K562 (cell line): ENCODE results near the gene SLC35D2. TPM values are rescaled to one million over a fixed set of nuclear protein-coding genes. Genes with fewer than 3 reads are reported as not detected.

Source experiments
- ATAC-seq: fragments of 200-7000 bp; cut with Tn5 transposase; 3 replicates; pipeline ENCODE4 v1.9.1; 2020; ENCODE audit warnings: moderate library complexity
- BruUV-seq: library from RNA; stranded (reverse); fragments of 400-500 nt; replicated peaks from 2 replicates; lab custom pipeline; 2021; lab: Mats Ljungman, UMichigan
- CTCF ChIA-PET: fragments of 300-600 bp; formaldehyde crosslinking; extraction: SDS; loops from one replicate; lab custom pipeline; 2021; ENCODE audit warnings: low intra/inter-chr PET ratio; lab: Yijun Ruan, JAX
- POLR2A ChIA-PET: fragments of 300-600, 350-650 bp; sonication (Branson Sonifier 250); formaldehyde crosslinking; extraction: SDS; loops from one replicate; lab custom pipeline; 2021; ENCODE audit warnings: antibody characterized with exemption, inconsistent platforms; lab: Yijun Ruan, JAX
- DNase-seq, 4 experiments: peaks; one replicate each; pipeline versions ENCODE4 v3.0.0 to v3.0.0-alpha.2; 2011 to 2018; ENCODE audit warnings: low spot score in 3 of 4, mixed read lengths in 3 of 4; ENCODE audit errors: extremely low read depth in 1 of 4
- FAIRE-seq: peaks from 2 replicates; lab custom pipeline; 2011; peaks lifted over from hg19 to GRCh38; lab: Jason Lieb, UNC
- H2AFZ ChIP-seq: 2 replicates; pipeline ENCODE4 v1.6.0; 2011; ENCODE audit warnings: low read depth, low read length, control low read depth, inconsistent platforms
- H3K27ac ChIP-seq: fragments of 200-600 bp; 3 replicates; pipeline ENCODE4 v1.8.0; 2011; ENCODE audit warnings: low read depth, mild to moderate bottlenecking, control low read depth, inconsistent platforms, low read length, moderate library complexity, mixed read lengths; ENCODE audit errors: extremely low read depth
- H3K27me3 ChIP-seq, 2 experiments: fragments of 300-600 bp in 1 of 2; 2 replicates in 1 of 2; 3 replicates in 1 of 2; pipeline versions ENCODE4 v1.6.0 to v1.8.0; 2011; ENCODE audit warnings: inconsistent platforms in 2 of 2, low read length in 2 of 2, mild to moderate bottlenecking in 1 of 2, mixed read lengths in 1 of 2, moderate library complexity in 1 of 2; ENCODE audit not compliant: control insufficient read depth in 2 of 2, insufficient read depth in 2 of 2
- H3K36me3 ChIP-seq: fragments of 300-600 bp; 3 replicates; pipeline ENCODE4 v1.8.0; 2011; ENCODE audit warnings: mild to moderate bottlenecking, low read length, inconsistent platforms; ENCODE audit not compliant: control insufficient read depth, insufficient read depth
- H3K4me1 ChIP-seq, 2 experiments: fragments of 200-600 bp in 1 of 2; replicated peaks in 1 of 2; 2 replicates in 1 of 2; 3 replicates in 1 of 2; pipeline versions ENCODE4 v1.5.1 to v1.8.0; 2011; ENCODE audit warnings: inconsistent platforms in 2 of 2, low read length in 2 of 2, mild to moderate bottlenecking in 1 of 2, mixed read lengths in 1 of 2, moderate library complexity in 1 of 2; ENCODE audit not compliant: control insufficient read depth in 2 of 2, insufficient read depth in 2 of 2
- H3K4me2 ChIP-seq: 2 replicates; pipeline ENCODE4 v1.6.1; 2011; ENCODE audit warnings: low read length, control low read depth, inconsistent platforms, mixed read lengths; ENCODE audit not compliant: insufficient read depth
- H3K4me3 ChIP-seq: fragments of 200-600 bp; sonication (generic), shearing (Covaris generic); 2 replicates; pipeline ENCODE4 v1.5.1; 2016; ENCODE audit warnings: control low read depth, inconsistent platforms
- H3K79me2 ChIP-seq: fragments of 200-600 bp; 3 replicates; pipeline ENCODE4 v1.8.0; 2011; ENCODE audit warnings: low read length, inconsistent platforms; ENCODE audit not compliant: control insufficient read depth, insufficient read depth
- H3K9ac ChIP-seq, 2 experiments: 2 replicates each; pipeline versions ENCODE4 v1.6.0 to v1.6.1; 2011; ENCODE audit warnings: low read depth in 2 of 2, low read length in 2 of 2, control low read depth in 1 of 2, inconsistent platforms in 1 of 2, mild to moderate bottlenecking in 1 of 2, mixed read lengths in 1 of 2; ENCODE audit not compliant: insufficient read depth in 1 of 2
- H3K9me1 ChIP-seq: one replicate; pipeline ENCODE4 v1.6.0; 2011; ENCODE audit warnings: inconsistent platforms, mild to moderate bottlenecking, low read length, moderate library complexity; ENCODE audit not compliant: control insufficient read depth, insufficient read depth
- H3K9me3 ChIP-seq: replicated peaks from 2 replicates; pipeline ENCODE4 v1.5.1; 2011; ENCODE audit warnings: low read depth, low read length, inconsistent platforms; ENCODE audit not compliant: control insufficient read depth, insufficient read depth
- H4K20me1 ChIP-seq: replicated peaks from 2 replicates; pipeline ENCODE4 v1.6.1; 2011; ENCODE audit warnings: low read length, inconsistent platforms, mixed read lengths; ENCODE audit not compliant: control insufficient read depth, insufficient read depth
- FOXK2 ChIP-seq, 2 experiments: fragments of 450-650 bp; IDR thresholded peaks in 1 of 2; conservative IDR thresholded peaks in 1 of 2; 2 replicates each; pipeline ENCODE4 v1.6.1; 2016; ENCODE audit warnings: low read depth in 2 of 2, mild to moderate bottlenecking in 1 of 2
- GATA2 ChIP-seq: sonication (generic); formaldehyde crosslinking; IDR thresholded peaks from 2 replicates; pipeline ENCODE4 v1.4.0; 2020; ENCODE audit warnings: mild to moderate bottlenecking, missing genetic modification reagents
- NFIC ChIP-seq: fragments of 450-650 bp; IDR thresholded peaks from 2 replicates; pipeline ENCODE4 v1.6.1; 2017; ENCODE audit warnings: mild to moderate bottlenecking, inconsistent platforms
- PBX2 ChIP-seq, 2 experiments: IDR thresholded peaks in 1 of 2; conservative IDR thresholded peaks in 1 of 2; 2 replicates each; pipeline ENCODE4 v1.6.1; 2016; ENCODE audit warnings: low read depth in 2 of 2, mild to moderate bottlenecking in 1 of 2, missing compliant biosample characterization in 1 of 2, missing genetic modification characterization in 1 of 2, moderate library complexity in 1 of 2
- STAT5B ChIP-seq: fragments of 250-450 bp; sonication (Bioruptor Pico); IDR thresholded peaks from 2 replicates; pipeline ENCODE4 v1.8.0; 2021; ENCODE audit warnings: mild to moderate bottlenecking, inconsistent platforms
- ZNF551 ChIP-seq: fragments of 250-450 bp; sonication (Bioruptor Pico); IDR thresholded peaks from 2 replicates; pipeline ENCODE4 v1.5.0; 2021; ENCODE audit warnings: mild to moderate bottlenecking, moderate library complexity
- WGBS: fragments of 100-300 bp; shearing (Covaris generic); methylation state at CpG from one replicate; pipeline ENCODE4 v1.1.6; 2016; ENCODE audit warnings: low coverage, mixed read lengths; ENCODE audit not compliant: insufficient coverage; ENCODE audit errors: missing lambda C conversion rate; 5-methylcytosine and 5-hydroxymethylcytosine counted together
- in situ Hi-C: fragments of 300-500 bp; cut with MboI; formaldehyde crosslinking; loops from 4 replicates; pipeline ENCODE4 v1.15.0; 2018; ENCODE audit warnings: inconsistent platforms, mixed read lengths
- intact Hi-C: fragments of 100-400 bp; cut with micrococcal nuclease; formaldehyde crosslinking; loops from 2 replicates; pipeline ENCODE4 v1.14.2; 2022
- polyA plus RNA-seq, 8 experiments: library from polyadenylated mRNA; depleted of rRNA in 4 of 8; stranded (reverse) in 5 of 8; unstranded in 3 of 8; fragments of >200 nt; fragmentation: Nextera tagmentation in 2 of 8; fragmentation: Illumina TruSeq in 1 of 8; extraction: Ambion mirVana in 2 of 8; extraction: Trizol in 1 of 8; gene quantifications; 2 replicates each; pipeline versions ENCODE4 v1.2.1 to v1.2.3, GENCODE V29; 2011 to 2014; ENCODE audit warnings: inconsistent platforms in 1 of 8, missing spikeins in 1 of 8
- total RNA-seq, 7 experiments: library from RNA; depleted of rRNA in 6 of 7; stranded (reverse); fragments of >200 nt in 6 of 7; fragmentation: Illumina TruSeq in 2 of 7; extraction: Trizol in 2 of 7; gene quantifications; 2 replicates each; pipeline versions ENCODE4 v1.2.1 to v1.2.3, GENCODE V29; 2011 to 2021; ENCODE audit warnings: low replicate concordance in 1 of 7

SLC35D2 gene
- total and polyA plus RNA-seq, 9 of the 15 experiments (the other 6 are each of a cell fraction or from before 2014, with no cell fraction given), result 2.9 to 14.9 (median 11.7) TPM

GRCh38 chr9:96294159-96294545 lies 89.4 kb downstream of the SLC35D2 start:
- Histone ChIP-seq H4K20me1 (no peaks in the 10 kb centered on the region), H3K4me1 (no peaks in the 10 kb centered on the region; a peak in 1 of 5 replicates), H2AFZ (no peak overlapping the region), H3K4me2 (no peak overlapping the region), H3K36me3 (no peaks in the 10 kb centered on the region), H3K9ac (no peak overlapping the region), H3K9me1 (no peaks in the 10 kb centered on the region), H3K27me3 (no peaks in the 10 kb centered on the region), H3K27ac (no peak overlapping the region), H3K9me3 (no peaks in the 10 kb centered on the region), H3K79me2 (no peaks in the 10 kb centered on the region), H3K4me3 (no peak overlapping the region)
- 43% methylated on average over 3 of the region's 3 CpGs for WGBS
- POLR2A ChIA-PET, result interaction anchor here (1.3 kb wide), 1 partner anchor 15 kb away, joined by 6 read pairs; no protein-coding TSS in a partner anchor
- in situ Hi-C loops (no loop called here), intact Hi-C loops (no loop called here)
- FAIRE-seq, result no peak
- CTCF ChIA-PET, result no interaction called here
- no peak for ATAC-seq
- BruUV-seq, result no TSS peak
- TF ChIP-seq NFIC (peak; percentile 18; the same call in 1 of the 2 replicates), STAT5B (CRISPR knock-in tag) (no peak)
- DNase-seq, result no peak

- Histone ChIP-seq H3K27me3 (no peaks in the 10 kb centered on the region), H3K4me2 (no peak overlapping the region), H3K9ac (no peak overlapping the region), H3K27ac (no peak overlapping the region), H3K4me3 (no peak overlapping the region), H3K9me3 (no peaks in the 10 kb centered on the region), H3K4me1 (no peaks in the 10 kb centered on the region; a peak in 1 of 5 replicates), H3K9me1 (no peaks in the 10 kb centered on the region), H2AFZ (no peak overlapping the region), H4K20me1 (no peaks in the 10 kb centered on the region), H3K79me2 (no peaks in the 10 kb centered on the region), H3K36me3 (no peaks in the 10 kb centered on the region)
- ATAC-seq, result no peak
- WGBS, result 7% methylated on average over 3 of the region's 3 CpGs
- intact Hi-C loops, result no loop called here
- ChIA-PET POLR2A (interaction anchor here (1.3 kb wide), 1 partner anchor 16 kb away, joined by 6 read pairs; no protein-coding TSS in a partner anchor), CTCF (no interaction called here)
- no peak for FAIRE-seq
- in situ Hi-C loops, result no loop called here
- TF ChIP-seq FOXK2 (conservative IDR thresholded peaks at IDR 0.05 in 1 of 2, IDR thresholded peaks at IDR 0.05 in 1 of 2; ENCODE audit: low read depth in 2 of 2), result no peak
- no peak for TF ChIP-seq ZNF551 (CRISPR knock-in tag)
- no peak for TF ChIP-seq PBX2 (CRISPR knock-in tag; IDR thresholded peaks at IDR 0.05; ENCODE audit: low read depth)
- no peak for TF ChIP-seq PBX2 (tag; conservative IDR thresholded peaks at IDR 0.05; ENCODE audit: low read depth)
- no peak for TF ChIP-seq GATA2 (CRISPR knock-in tag)
- BruUV-seq, result no TSS peak
- DNase-seq, result no peak
Measured at GRCh38 chr9:96293498-96294158, 89.9 kb downstream of the SLC35D2 start.
